Esophagus muscularis mucosa (tissue), 3 donors: ENCODE data around the gene ASTN2.

Source experiments
- CTCF ChIP-seq, 3 experiments: fragments of 200-600 bp in 2 of 3; fragments of 450-650 bp in 1 of 3; sonication (generic) in 2 of 3; IDR thresholded peaks; one replicate each; pipeline ENCODE4 v1.5.1; 2017 to 2019; ENCODE audit warnings: antibody characterized with exemption in 3 of 3, mild to moderate bottlenecking in 2 of 3, moderate library complexity in 1 of 3
- EP300 ChIP-seq: sonication (generic); formaldehyde crosslinking; IDR thresholded peaks from one replicate; pipeline ENCODE4 v1.6.1; 2017; ENCODE audit warnings: antibody characterized with exemption

- TF ChIP-seq CTCF (IDR thresholded peaks at IDR 0.05): no peak
- TF ChIP-seq EP300: no peak
Observed at GRCh38 chr9:116626762-116627161, 788.1 kb downstream of the ASTN2 start.
